HG03066 (cell line): ENCODE data around the gene APH1B.

Experiments
- ATAC-seq: cut with Tn5 transposase; IDR thresholded peaks from one replicate; pipeline ENCODE4 v1.9.1; 2021; ENCODE audit warnings: low read depth; ENCODE audit not compliant: unreplicated experiment

The APH1B gene

GRCh38 chr15:63348392-63348791 lies 71.0 kb downstream of the APH1B start:
- ATAC-seq = no peak

GRCh38 chr15:63349156-63349555 lies 71.8 kb downstream of the APH1B start:
- ATAC-seq = no peak

GRCh38 chr15:63349621-63350020 lies 72.2 kb downstream of the APH1B start:
- no peak for ATAC-seq

- no peak for ATAC-seq
These were observed 72.8 kb downstream of the APH1B start for GRCh38 chr15:63350178-63350621.

GRCh38 chr15:63351170-63351569 lies 73.8 kb downstream of the APH1B start:
- ATAC-seq = no peak

GRCh38 chr15:63352808-63353207 lies 75.4 kb downstream of the APH1B start:
- ATAC-seq = no peak

GRCh38 chr15:63353261-63353660 lies 75.9 kb downstream of the APH1B start:
- ATAC-seq = no peak

- no peak for ATAC-seq
These were observed 76.5 kb downstream of the APH1B start for GRCh38 chr15:63353887-63354286.

- no peak for ATAC-seq
These were observed 77.6 kb downstream of the APH1B start for GRCh38 chr15:63354821-63355650.

- ATAC-seq = no peak
These were observed 79.7 kb downstream of the APH1B start for GRCh38 chr15:63357061-63357460.

GRCh38 chr15:63357731-63358130 lies 80.3 kb downstream of the APH1B start:
- no peak for ATAC-seq

GRCh38 chr15:63358241-63359029 lies 81.0 kb downstream of the APH1B start:
- no peak for ATAC-seq
